GM12878 (cell line): ENCODE results near the gene TCP11. TPM values are rescaled to one million over a fixed set of nuclear protein-coding genes. Genes with fewer than 3 reads are reported as not detected.

Source experiments
- ATAC-seq: fragments of 200-7000 bp; cut with Tn5 transposase; 3 replicates; pipeline ENCODE4 v1.9.1; 2020; ENCODE audit warnings: mild to moderate bottlenecking, moderate library complexity
- BruUV-seq: library from RNA; stranded (reverse); fragments of 400-500 nt; replicated peaks from 2 replicates; lab custom pipeline; 2021; lab: Mats Ljungman, UMichigan
- CTCF ChIA-PET: fragments of 300-600 bp; sonication (Branson Sonifier 250); formaldehyde crosslinking; extraction: SDS; loops from one replicate; lab custom pipeline; 2021; ENCODE audit warnings: inconsistent platforms; lab: Yijun Ruan, JAX
- POLR2A ChIA-PET: fragments of 350-600 bp; formaldehyde crosslinking; extraction: SDS; loops from one replicate; lab custom pipeline; 2021; ENCODE audit warnings: inconsistent platforms; lab: Charles Lee
- RAD21 ChIA-PET: fragments of 300-600 bp; sonication (Branson Sonifier 250); formaldehyde crosslinking; loops from one replicate; lab custom pipeline; 2023; ENCODE audit warnings: antibody characterized with exemption; ENCODE audit not compliant: unreplicated experiment; lab: Charles Lee
- SMC1A ChIA-PET: fragments of 300-600 bp; sonication (Branson Sonifier 250); formaldehyde crosslinking; loops from one replicate; lab custom pipeline; 2023; ENCODE audit not compliant: unreplicated experiment, uncharacterized antibody; lab: Charles Lee
- DNase-seq: peaks from one replicate; pipeline ENCODE4 v3.0.0-alpha.2; 2011; ENCODE audit warnings: low read depth, low spot score
- FAIRE-seq: peaks from 3 replicates; lab custom pipeline; 2011; peaks lifted over from hg19 to GRCh38; lab: Jason Lieb, UNC
- H2AFZ ChIP-seq: 2 replicates; pipeline ENCODE4 v1.6.0; 2011; ENCODE audit warnings: low read depth, low read length, control low read depth; ENCODE audit not compliant: control insufficient read depth
- H3K27ac ChIP-seq: 2 replicates; pipeline ENCODE4 v1.5.1; 2011; ENCODE audit warnings: control low read depth; ENCODE audit not compliant: control insufficient read depth, insufficient read depth
- H3K27me3 ChIP-seq, 2 experiments: replicated peaks in 1 of 2; 2 replicates each; pipeline versions ENCODE4 v1.6.0 to v1.6.1; 2011; ENCODE audit warnings: low read length in 1 of 2; ENCODE audit not compliant: control insufficient read depth in 2 of 2, insufficient read depth in 2 of 2
- H3K36me3 ChIP-seq, 2 experiments: 2 replicates each; pipeline ENCODE4 v1.5.1; 2011; ENCODE audit warnings: low read length in 1 of 2; ENCODE audit not compliant: control insufficient read depth in 2 of 2, insufficient read depth in 2 of 2
- H3K4me1 ChIP-seq: 2 replicates; pipeline ENCODE4 v1.6.1; 2011; ENCODE audit warnings: mild to moderate bottlenecking, low read length, moderate library complexity, mixed read lengths; ENCODE audit not compliant: control insufficient read depth, insufficient read depth
- H3K4me2 ChIP-seq: 2 replicates; pipeline ENCODE4 v1.6.0; 2011; ENCODE audit warnings: control low read depth; ENCODE audit not compliant: control insufficient read depth, insufficient read depth
- H3K4me3 ChIP-seq: fragments of 200-600 bp; sonication (generic); 2 replicates; pipeline ENCODE4 v1.5.1; 2016
- H3K79me2 ChIP-seq: 2 replicates; pipeline ENCODE4 v1.6.0; 2011; ENCODE audit warnings: low read length; ENCODE audit not compliant: control insufficient read depth, insufficient read depth
- H3K9ac ChIP-seq: 2 replicates; pipeline ENCODE4 v1.8.0; 2011; ENCODE audit warnings: low read length, control low read depth, mixed read lengths; ENCODE audit not compliant: control insufficient read depth, insufficient read depth
- H3K9me3 ChIP-seq: replicated peaks from 3 replicates; pipeline ENCODE4 v1.5.1; 2011; ENCODE audit warnings: mild to moderate bottlenecking, low read length; ENCODE audit not compliant: control insufficient read depth, insufficient read depth
- H4K20me1 ChIP-seq: 2 replicates; pipeline ENCODE4 v1.6.0; 2011; ENCODE audit not compliant: control insufficient read depth, insufficient read depth
- BRCA1 ChIP-seq: IDR thresholded peaks from 2 replicates; pipeline ENCODE4 v1.6.1; 2011; ENCODE audit warnings: low read depth, low read length, improper control_type of control experiment
- EZH2 ChIP-seq: IDR thresholded peaks from 2 replicates; pipeline ENCODE4 v1.6.1; 2012; ENCODE audit warnings: low read depth, mild to moderate bottlenecking, control low read depth, inconsistent platforms, low read length, borderline replicate concordance; ENCODE audit not compliant: control insufficient read depth
- HCFC1 ChIP-seq: fragments of 150-350 bp; IDR thresholded peaks from 2 replicates; pipeline ENCODE4 v1.6.1; 2014; ENCODE audit warnings: low read length
- HDGF ChIP-seq: fragments of 450-650 bp; IDR thresholded peaks from 2 replicates; pipeline ENCODE4 v1.6.1; 2016; ENCODE audit warnings: antibody characterized with exemption
- HSF1 ChIP-seq: fragments of 150-350 bp; IDR thresholded peaks from 2 replicates; pipeline ENCODE4 v1.6.1; 2014; ENCODE audit warnings: mild to moderate bottlenecking, low read depth, low read length
- KLF5 ChIP-seq: fragments of 450-650 bp; IDR thresholded peaks from 2 replicates; pipeline ENCODE4 v1.6.1; 2014; ENCODE audit warnings: mild to moderate bottlenecking; ENCODE audit not compliant: partially characterized antibody
- MTA2 ChIP-seq: fragments of 450-650 bp; IDR thresholded peaks from 2 replicates; pipeline ENCODE4 v1.6.1; 2016; ENCODE audit warnings: low read depth, mild to moderate bottlenecking, moderate library complexity
- MYC ChIP-seq: IDR thresholded peaks from 2 replicates; pipeline ENCODE4 v1.6.1; 2011; ENCODE audit warnings: mild to moderate bottlenecking, low read length, moderate library complexity, inconsistent platforms; ENCODE audit not compliant: insufficient read depth, insufficient replicate concordance, insufficient read length, severe bottlenecking
- NFIC ChIP-seq: IDR thresholded peaks from 2 replicates; pipeline ENCODE4 v1.6.1; 2012; ENCODE audit warnings: low read depth, mild to moderate bottlenecking, inconsistent platforms, low read length, moderate library complexity
- NRF1 ChIP-seq: conservative IDR thresholded peaks from 2 replicates; pipeline ENCODE4 v1.6.1; 2011; ENCODE audit warnings: mild to moderate bottlenecking, low read depth, low read length, improper control_type of control experiment
- STAT3 ChIP-seq: IDR thresholded peaks from 2 replicates; pipeline ENCODE4 v1.6.1; 2011; ENCODE audit warnings: low read depth, low read length, improper control_type of control experiment
- TBL1XR1 ChIP-seq: IDR thresholded peaks from 2 replicates; pipeline ENCODE4 v1.6.1; 2012; ENCODE audit warnings: low read depth, low read length, improper control_type of control experiment
- ZBTB11 ChIP-seq: fragments of 450-650 bp; formaldehyde crosslinking; IDR thresholded peaks from 2 replicates; pipeline ENCODE4 v1.5.0; 2022; ENCODE audit warnings: mild to moderate bottlenecking, missing genetic modification characterization
- WGBS: methylation state at CpG from one replicate; pipeline ENCODE4 v1.1.6; 2016; ENCODE audit warnings: low lambda C conversion rate; ENCODE audit not compliant: insufficient replicate concordance, insufficient coverage; ENCODE audit errors: missing lambda C conversion rate; 5-methylcytosine and 5-hydroxymethylcytosine counted together
- in situ Hi-C: fragments of 300-500 bp; cut with MboI; formaldehyde crosslinking; loops from 9 replicates; pipeline ENCODE4 v1.14.3; 2018; ENCODE audit warnings: mixed read lengths
- intact Hi-C: fragments of 100-400 bp; cut with micrococcal nuclease; formaldehyde crosslinking; loops from one replicate; pipeline ENCODE4 v1.14.2; 2022; ENCODE audit not compliant: unreplicated experiment
- polyA plus RNA-seq, 11 experiments: library from polyadenylated mRNA; depleted of rRNA in 4 of 11; unstranded in 6 of 11; stranded (reverse) in 5 of 11; fragments of >200 nt; fragmentation: Nextera tagmentation in 4 of 11; fragmentation: Illumina TruSeq in 1 of 11; extraction: Ambion mirVana in 4 of 11; extraction: Trizol in 1 of 11; gene quantifications; 1 replicate in 1 of 11; 2 replicates in 10 of 11; pipeline versions ENCODE4 v1.2.1 to v1.2.3, GENCODE V29; 2011 to 2016; ENCODE audit warnings: inconsistent platforms in 2 of 11, missing spikeins in 2 of 11, low read depth in 1 of 11
- total RNA-seq, 4 experiments: library from RNA; depleted of rRNA in 3 of 4; stranded (reverse); fragments of >200 nt in 3 of 4; fragmentation: Illumina TruSeq in 1 of 4; extraction: Trizol in 1 of 4; gene quantifications; 2 replicates each; pipeline versions ENCODE4 v1.2.1 to v1.2.3, GENCODE V29; 2013 to 2021

The TCP11 gene
- total and polyA plus RNA-seq, 10 of the 15 experiments (the other 5 are each of a cell fraction or from before 2014, with no cell fraction given) = not detected

- SMC1A ChIA-PET = interaction anchor here (1.1 kb wide), 1 partner anchor 49 kb away, joined by 3 read pairs; no protein-coding TSS in a partner anchor
- POLR2A ChIA-PET = no interaction called here
- no peaks in the 10 kb centered on the region for H3K27me3 ChIP-seq
- H3K36me3 ChIP-seq = no peaks in the 10 kb centered on the region; a peak in 1 of 4 replicates
- no peaks in the 10 kb centered on the region for H3K4me1 ChIP-seq
- H2AFZ ChIP-seq = no peak overlapping the region
- no peaks in the 10 kb centered on the region for H3K79me2 ChIP-seq
- intact Hi-C loops = no loop called here
- 70% methylated on average over 10 of the region's 10 CpGs for WGBS
- FAIRE-seq = no peak
- H3K4me3 ChIP-seq = no peak overlapping the region
- no TSS peak for BruUV-seq
- RAD21 ChIA-PET = interaction anchor here (1.3 kb wide), 1 partner anchor 103 kb away, joined by 3 read pairs; no protein-coding TSS in a partner anchor
- H3K27ac ChIP-seq = no peak overlapping the region
- in situ Hi-C loops = no loop called here
- CTCF ChIA-PET = no interaction called here
- H3K9ac ChIP-seq = no peak overlapping the region
- H3K4me2 ChIP-seq = no peak overlapping the region
- no peak for TF ChIP-seq MTA2
- TF ChIP-seq TBL1XR1 = no peak
- TF ChIP-seq HCFC1 = no peak
- TF ChIP-seq NRF1 = no peak
- no peak for TF ChIP-seq MYC
- no peak for TF ChIP-seq ZBTB11 (CRISPR knock-in tag)
- TF ChIP-seq STAT3 = no peak
- no peak for TF ChIP-seq NFIC
- TF ChIP-seq KLF5 = no peak
- TF ChIP-seq EZH2 = no peak
- TF ChIP-seq BRCA1 = no peak
- no peak for TF ChIP-seq HSF1
- TF ChIP-seq HDGF = no peak
- TF ChIP-seq, all 136 proteins: peak for 0
- no peak for ATAC-seq
- DNase-seq = no peak
- H3K9me3 ChIP-seq = no peaks in the 10 kb centered on the region
- H4K20me1 ChIP-seq = no peaks in the 10 kb centered on the region
These were observed 50.4 kb downstream of the TCP11 start for GRCh38 chr6:35090734-35091133.
